HFFc6 (cell line): ENCODE measurements around the gene WTIP. TPM values are rescaled to one million over a fixed set of nuclear protein-coding genes. Genes with fewer than 3 reads are reported as not detected.

Experiments used
- DNase-seq: peaks from one replicate; pipeline ENCODE4 v3.0.0-alpha.2; 2018
- H3K27ac Mint-ChIP-seq: 2 replicates; pipeline ENCODE4 v1.8.0; 2020; ENCODE audit warnings: mild to moderate bottlenecking, mixed read lengths
- H3K27me3 Mint-ChIP-seq: 2 replicates; pipeline ENCODE4 v1.8.0; 2021; ENCODE audit warnings: mild to moderate bottlenecking, moderate library complexity, mixed read lengths; ENCODE audit not compliant: insufficient read depth
- H3K36me3 Mint-ChIP-seq: 2 replicates; pipeline ENCODE4 v1.8.0; 2021; ENCODE audit warnings: low read depth, mixed read lengths
- H3K4me1 Mint-ChIP-seq: 2 replicates; pipeline ENCODE4 v1.8.0; 2020; ENCODE audit warnings: low read depth, mixed read lengths
- H3K4me3 Mint-ChIP-seq: 2 replicates; pipeline ENCODE4 v1.8.0; 2020; ENCODE audit warnings: mild to moderate bottlenecking, moderate library complexity, mixed read lengths
- H3K9me3 Mint-ChIP-seq: 2 replicates; pipeline ENCODE4 v1.8.0; 2020; ENCODE audit warnings: mild to moderate bottlenecking, mixed read lengths
- total RNA-seq, 6 experiments: library from RNA; stranded (reverse); fragmentation: NEBNext Ultra II Directional; extraction: Animal tissue kit (Norgen Biotek cat#: 25700); gene quantifications; 2 replicates in 1 of 6; 3 replicates in 5 of 6; pipeline ENCODE4 v1.2.3, GENCODE V29; 2021
- TF ChIP-seq, protein P1 (sequence below): fragments of 200-600 bp; sonication (generic); IDR thresholded peaks from 2 replicates; pipeline ENCODE4 v1.5.0; 2021; ENCODE audit warnings: antibody characterized with exemption, mild to moderate bottlenecking

The WTIP gene
- total RNA-seq, 6 experiments from 2014 or later: 27.8 to 35.1 (median 29.4) TPM

DNA sequence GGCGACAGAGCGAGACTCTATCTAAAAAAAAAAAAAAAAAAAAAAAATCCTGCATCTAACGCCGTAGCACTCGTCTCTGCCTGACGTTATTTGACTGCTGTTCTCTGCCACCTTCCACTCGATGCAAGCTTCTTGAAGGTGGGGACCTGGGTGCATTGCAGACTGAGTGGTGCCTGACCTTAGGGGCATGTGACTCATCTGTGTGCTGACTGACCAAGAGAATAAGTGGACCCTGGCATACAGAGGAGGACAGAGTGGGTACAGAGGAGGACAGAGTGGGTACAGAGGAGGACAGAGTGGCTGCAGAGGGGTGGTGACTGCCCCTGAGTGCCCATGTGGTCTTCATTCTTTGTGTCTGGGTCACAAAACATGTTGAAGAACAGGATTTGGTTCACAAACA is 7.6 kb downstream of the WTIP start:
- no peaks in the 10 kb centered on the region for H3K9me3 Mint-ChIP-seq

DNA sequence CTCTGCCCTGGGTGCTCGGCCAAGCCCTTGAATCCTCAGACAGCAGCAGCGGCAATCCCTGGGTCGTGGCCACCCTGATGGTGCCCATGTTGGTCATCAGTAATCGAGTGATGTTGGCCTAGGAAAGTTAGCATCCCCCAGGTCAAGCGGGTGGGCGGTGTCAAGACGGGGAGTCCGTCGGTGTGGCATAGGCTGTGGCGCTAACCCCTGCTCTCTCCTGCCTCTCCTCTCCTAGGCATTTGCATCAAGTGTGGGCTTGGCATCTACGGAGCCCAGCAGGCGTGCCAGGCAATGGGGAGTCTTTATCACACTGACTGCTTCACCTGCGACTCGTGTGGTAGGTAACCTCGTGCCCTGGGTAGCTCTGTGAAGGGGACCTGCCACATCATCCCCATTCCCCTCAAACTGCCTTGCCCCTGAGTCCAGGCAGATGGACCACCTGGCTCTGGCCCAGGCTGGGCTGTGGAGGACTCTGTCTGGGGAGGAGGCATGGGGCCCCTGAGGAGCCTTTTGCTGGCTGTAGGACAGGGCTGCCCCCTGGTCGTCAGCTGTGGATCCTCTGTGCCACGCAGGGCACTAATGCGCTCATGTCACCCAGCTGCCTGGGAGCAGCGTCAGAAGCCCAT is 8.7 kb downstream of the WTIP start:
- Mint-ChIP-seq H3K36me3 (peaks cover 13% of the 10 kb centered on the region), H3K9me3 (no peaks in the 10 kb centered on the region), H3K27ac (no peak overlapping the region), H3K4me1 (peaks cover 11% of the 10 kb centered on the region), H3K27me3 (peaks cover 1% of the 10 kb centered on the region), H3K4me3 (no peak overlapping the region)
- DNase-seq: no peak
- TF ChIP-seq, protein P1, sequence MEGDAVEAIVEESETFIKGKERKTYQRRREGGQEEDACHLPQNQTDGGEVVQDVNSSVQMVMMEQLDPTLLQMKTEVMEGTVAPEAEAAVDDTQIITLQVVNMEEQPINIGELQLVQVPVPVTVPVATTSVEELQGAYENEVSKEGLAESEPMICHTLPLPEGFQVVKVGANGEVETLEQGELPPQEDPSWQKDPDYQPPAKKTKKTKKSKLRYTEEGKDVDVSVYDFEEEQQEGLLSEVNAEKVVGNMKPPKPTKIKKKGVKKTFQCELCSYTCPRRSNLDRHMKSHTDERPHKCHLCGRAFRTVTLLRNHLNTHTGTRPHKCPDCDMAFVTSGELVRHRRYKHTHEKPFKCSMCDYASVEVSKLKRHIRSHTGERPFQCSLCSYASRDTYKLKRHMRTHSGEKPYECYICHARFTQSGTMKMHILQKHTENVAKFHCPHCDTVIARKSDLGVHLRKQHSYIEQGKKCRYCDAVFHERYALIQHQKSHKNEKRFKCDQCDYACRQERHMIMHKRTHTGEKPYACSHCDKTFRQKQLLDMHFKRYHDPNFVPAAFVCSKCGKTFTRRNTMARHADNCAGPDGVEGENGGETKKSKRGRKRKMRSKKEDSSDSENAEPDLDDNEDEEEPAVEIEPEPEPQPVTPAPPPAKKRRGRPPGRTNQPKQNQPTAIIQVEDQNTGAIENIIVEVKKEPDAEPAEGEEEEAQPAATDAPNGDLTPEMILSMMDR: no peak

More for the DNA sequence above, 7.6 kb downstream of the WTIP start:
- H3K27ac Mint-ChIP-seq: no peak overlapping the region
- no peak for DNase-seq
- no peak overlapping the region for H3K4me3 Mint-ChIP-seq
- H3K36me3 Mint-ChIP-seq: peaks cover 13% of the 10 kb centered on the region
- H3K4me1 Mint-ChIP-seq: peaks cover 15% of the 10 kb centered on the region
- H3K27me3 Mint-ChIP-seq: peaks cover 1% of the 10 kb centered on the region
- TF ChIP-seq, protein P1: no peak

DNA sequence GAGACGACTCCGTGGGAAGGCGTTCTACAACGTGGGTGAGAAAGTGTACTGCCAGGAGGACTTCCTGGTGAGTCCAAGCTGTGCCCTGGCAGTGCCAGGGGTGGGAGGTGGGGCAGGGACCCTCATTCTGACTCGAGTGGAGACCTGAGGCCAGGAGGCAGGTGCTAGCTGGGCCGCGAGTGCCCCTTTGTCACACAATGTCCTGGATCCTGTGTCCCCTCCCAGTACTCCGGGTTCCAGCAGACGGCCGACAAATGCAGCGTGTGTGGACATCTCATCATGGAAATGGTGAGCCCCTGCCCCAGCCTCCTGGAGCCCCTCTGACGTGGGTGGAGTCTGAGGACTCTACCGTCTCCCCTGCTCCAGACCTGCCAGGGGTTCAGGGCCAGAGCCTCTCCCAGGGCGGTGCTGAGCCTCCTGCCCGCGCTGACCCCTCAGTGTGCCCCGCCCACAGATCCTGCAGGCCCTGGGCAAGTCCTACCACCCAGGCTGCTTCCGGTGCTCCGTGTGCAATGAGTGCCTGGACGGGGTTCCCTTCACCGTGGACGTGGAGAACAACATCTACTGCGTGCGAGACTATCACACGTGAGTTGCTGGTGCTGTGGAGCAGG is 11.6 kb downstream of the WTIP start:
- Mint-ChIP-seq H3K27ac (no peak overlapping the region), H3K9me3 (no peaks in the 10 kb centered on the region), H3K36me3 (peaks cover 8% of the 10 kb centered on the region), H3K4me3 (no peak overlapping the region), H3K27me3 (peaks cover 1% of the 10 kb centered on the region), H3K4me1 (peaks cover 5% of the 10 kb centered on the region)
- no peak for DNase-seq
- TF ChIP-seq, protein P1: no peak

DNA sequence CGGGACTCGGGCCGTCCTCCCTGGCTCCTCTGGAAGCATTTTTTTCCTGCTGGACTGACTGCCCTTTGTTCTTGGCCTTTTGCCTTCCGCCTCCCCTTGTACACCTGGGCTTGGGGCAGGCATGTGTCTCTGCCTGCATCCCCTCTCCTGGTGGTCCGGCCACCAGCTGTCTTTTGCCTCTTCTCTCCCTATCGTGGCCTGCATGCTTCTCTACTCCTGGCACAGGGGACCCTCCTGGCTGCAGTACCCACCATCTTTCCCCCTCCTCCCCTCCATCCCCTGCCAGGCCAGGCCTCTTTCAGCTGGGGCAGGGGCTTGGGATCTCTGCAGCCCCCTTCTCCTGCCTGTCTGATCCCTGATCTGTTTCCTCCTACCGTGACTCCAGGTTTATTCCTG is 12.1 kb downstream of the WTIP start:
- no peak overlapping the region for H3K27ac Mint-ChIP-seq
- peaks cover 12% of the 10 kb centered on the region for H3K36me3 Mint-ChIP-seq
- no peak for DNase-seq
- peaks cover 5% of the 10 kb centered on the region for H3K27me3 Mint-ChIP-seq
- H3K4me3 Mint-ChIP-seq: no peak overlapping the region
- H3K4me1 Mint-ChIP-seq: peaks cover 5% of the 10 kb centered on the region
- no peaks in the 10 kb centered on the region for H3K9me3 Mint-ChIP-seq
- TF ChIP-seq, protein P1: no peak

DNA sequence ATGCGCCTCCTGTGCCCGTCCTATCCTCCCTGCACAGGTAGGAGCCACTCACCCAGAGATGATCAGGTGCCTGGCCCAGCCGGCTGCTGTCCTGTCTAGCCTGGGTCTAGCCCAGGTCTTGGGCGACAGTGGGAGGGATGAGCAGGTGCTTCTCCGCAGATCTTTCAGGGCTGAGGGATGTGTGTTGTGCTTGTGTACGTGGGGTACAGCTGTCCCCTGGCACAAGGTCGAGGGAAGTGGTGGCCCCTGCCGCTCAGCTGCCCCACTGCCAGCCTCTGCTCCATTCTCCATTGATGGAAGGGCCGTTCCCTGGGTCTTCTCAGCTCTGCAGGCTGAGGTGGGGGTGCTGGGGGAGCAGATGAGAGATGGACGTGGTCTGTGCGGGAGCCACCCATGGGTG is 13.0 kb downstream of the WTIP start:
- Mint-ChIP-seq H3K4me3 (no peak overlapping the region), H3K27ac (no peak overlapping the region), H3K36me3 (peaks cover 12% of the 10 kb centered on the region), H3K4me1 (no peaks in the 10 kb centered on the region), H3K27me3 (peaks cover 5% of the 10 kb centered on the region), H3K9me3 (no peaks in the 10 kb centered on the region)
- DNase-seq: no peak
- TF ChIP-seq, protein P1: no peak
